ENCODE results near the gene GLI3.
A peak's percentile ranks its signal among the peaks of the same experiment; 100 is the strongest.

The GLI3 gene

GRCh38 chr7:42014625-42015618 is 222.1 kb downstream of the GLI3 start:
- Histone ChIP-seq H3K4me2 (no peak overlapping the region), H3K4me3 (no peak overlapping the region), H3K9me3 (0 out of 2 replicates have a peak, but pooled peaks cover 5% of the 10 kb centered on the region), H3K27ac (no peak overlapping the region), H4K20me1 (no peaks in the 10 kb centered on the region), H3K36me3 (peaks cover 23% of the 10 kb centered on the region), H3K9ac (no peak overlapping the region), H3K27me3 (no peaks in the 10 kb centered on the region), H3K4me1 (peaks cover 17% of the 10 kb centered on the region)
- TF ChIP-seq Cebpa-rat (IDR thresholded peaks at IDR 0.05) = no peak

GRCh38 chr7:42012786-42013360 is 224.1 kb downstream of the GLI3 start:
- Histone ChIP-seq H3K9ac (no peak overlapping the region), H3K27me3 (no peaks in the 10 kb centered on the region), H3K4me3 (no peak overlapping the region), H4K20me1 (no peaks in the 10 kb centered on the region), H3K4me2 (no peak overlapping the region), H3K4me1 (peaks cover 11% of the 10 kb centered on the region), H3K9me3 (0 out of 2 replicates have a peak, but pooled peaks cover 5% of the 10 kb centered on the region), H3K36me3 (peaks cover 37% of the 10 kb centered on the region), H3K27ac (0 out of 2 replicates have a peak overlapping the region, but pooled peaks have one; percentile 14)
- TF ChIP-seq Cebpa-rat (IDR thresholded peaks at IDR 0.05) = no peak

GRCh38 chr7:42012313-42012712 is 224.7 kb downstream of the GLI3 start:
- H3K36me3 ChIP-seq = peaks cover 38% of the 10 kb centered on the region
- no peak overlapping the region for H3K4me3 ChIP-seq
- H3K9ac ChIP-seq = no peak overlapping the region
- no peak overlapping the region for H3K4me2 ChIP-seq
- TF ChIP-seq Cebpa-rat (IDR thresholded peaks at IDR 0.05) = no peak
- H4K20me1 ChIP-seq = no peaks in the 10 kb centered on the region
- peaks cover 6% of the 10 kb centered on the region for H3K4me1 ChIP-seq
- 0 out of 2 replicates have a peak, but pooled peaks cover 5% of the 10 kb centered on the region for H3K9me3 ChIP-seq
- no peaks in the 10 kb centered on the region for H3K27me3 ChIP-seq
- no peak overlapping the region for H3K27ac ChIP-seq

DNA sequence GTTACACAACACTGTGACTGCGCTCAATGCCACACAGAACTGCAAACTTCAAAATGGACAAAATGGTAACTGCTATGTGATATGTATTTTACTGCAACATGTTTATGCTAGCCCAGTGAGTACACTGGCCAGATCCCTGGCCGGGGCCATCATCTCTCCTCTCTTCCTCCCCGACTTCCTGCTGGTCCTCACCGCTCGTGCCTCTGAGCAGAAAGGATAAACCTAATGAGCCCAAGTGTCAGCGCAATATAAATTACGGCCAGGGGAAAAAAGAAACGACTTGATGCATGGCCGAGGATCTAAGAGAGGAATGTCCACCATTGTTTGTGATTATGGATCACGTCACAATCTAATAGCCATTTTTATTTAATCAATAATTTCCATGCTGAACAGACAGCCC is 225.2 kb downstream of the GLI3 start:
- H3K4me3 ChIP-seq = no peak overlapping the region
- peaks cover 1% of the 10 kb centered on the region; the same call in 1 of the 2 replicates for H3K4me1 ChIP-seq
- no peaks in the 10 kb centered on the region for H4K20me1 ChIP-seq
- H3K27me3 ChIP-seq = no peaks in the 10 kb centered on the region
- H3K4me2 ChIP-seq = no peak overlapping the region
- 0 out of 2 replicates have a peak, but pooled peaks cover 5% of the 10 kb centered on the region for H3K9me3 ChIP-seq
- H3K27ac ChIP-seq = no peak overlapping the region
- peaks cover 39% of the 10 kb centered on the region for H3K36me3 ChIP-seq
- H3K9ac ChIP-seq = no peak overlapping the region
- no peak for TF ChIP-seq Cebpa-rat (IDR thresholded peaks at IDR 0.05)

DNA sequence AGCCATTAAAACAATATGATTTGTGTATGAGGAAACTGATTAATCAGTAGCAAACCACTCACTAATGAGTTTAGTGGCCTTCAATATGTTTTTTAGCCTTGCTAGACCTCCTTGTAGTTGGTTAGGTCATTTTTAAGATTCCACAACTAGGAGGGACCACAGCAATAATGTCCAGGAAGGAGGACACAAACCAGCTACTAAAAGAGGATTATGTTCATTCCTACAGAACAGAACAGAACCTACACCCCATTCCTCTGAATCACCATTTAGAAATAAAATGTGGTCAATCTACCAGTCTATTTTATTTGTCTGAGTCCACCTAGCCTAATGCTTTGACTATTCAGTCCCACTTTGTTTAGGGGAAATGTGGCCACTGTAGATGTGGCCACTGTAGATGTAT is 226.3 kb downstream of the GLI3 start:
- peaks cover 41% of the 10 kb centered on the region for H3K36me3 ChIP-seq
- H3K4me2 ChIP-seq = no peak overlapping the region
- H4K20me1 ChIP-seq = no peaks in the 10 kb centered on the region
- H3K4me1 ChIP-seq = no peaks in the 10 kb centered on the region
- H3K27me3 ChIP-seq = no peaks in the 10 kb centered on the region
- H3K9me3 ChIP-seq = 0 out of 2 replicates have a peak, but pooled peaks cover 5% of the 10 kb centered on the region
- H3K9ac ChIP-seq = no peak overlapping the region
- H3K27ac ChIP-seq = no peak overlapping the region
- no peak for TF ChIP-seq Cebpa-rat (IDR thresholded peaks at IDR 0.05)
- H3K4me3 ChIP-seq = no peak overlapping the region

GRCh38 chr7:42006801-42007513 is 230.1 kb downstream of the GLI3 start:
- no peak for TF ChIP-seq Cebpa-rat (IDR thresholded peaks at IDR 0.05)
- Histone ChIP-seq H3K4me3 (no peak overlapping the region), H3K4me1 (no peaks in the 10 kb centered on the region), H3K27me3 (no peaks in the 10 kb centered on the region), H3K9me3 (no peaks in the 10 kb centered on the region), H3K36me3 (peaks cover 31% of the 10 kb centered on the region), H4K20me1 (no peaks in the 10 kb centered on the region), H3K9ac (no peak overlapping the region), H3K4me2 (no peak overlapping the region), H3K27ac (no peak overlapping the region)

- H3K4me1 ChIP-seq = peaks cover 25% of the 10 kb centered on the region
- H3K4me2 ChIP-seq = no peak overlapping the region
- no peaks in the 10 kb centered on the region for H4K20me1 ChIP-seq
- no peaks in the 10 kb centered on the region for H3K27me3 ChIP-seq
- 0 out of 2 replicates have a peak, but pooled peaks cover 18% of the 10 kb centered on the region for H3K36me3 ChIP-seq
- no peaks in the 10 kb centered on the region for H3K9me3 ChIP-seq
- H3K9ac ChIP-seq = no peak overlapping the region
- TF ChIP-seq Cebpa-rat (IDR thresholded peaks at IDR 0.05) = no peak
- H3K27ac ChIP-seq = no peak overlapping the region
- H3K4me3 ChIP-seq = no peak overlapping the region
Observed at GRCh38 chr7:42002654-42003053, 234.4 kb downstream of the GLI3 start.

GRCh38 chr7:41999736-42000283 is 237.2 kb downstream of the GLI3 start:
- Histone ChIP-seq H3K9me3 (no peaks in the 10 kb centered on the region), H4K20me1 (no peaks in the 10 kb centered on the region), H3K9ac (no peak overlapping the region), H3K4me3 (no peak overlapping the region), H3K4me2 (peak overlapping the region; percentile 13; the same call in 1 of the 2 replicates), H3K27me3 (no peaks in the 10 kb centered on the region), H3K4me1 (peaks cover 54% of the 10 kb centered on the region), H3K36me3 (0 out of 2 replicates have a peak, but pooled peaks cover 8% of the 10 kb centered on the region), H3K27ac (no peak overlapping the region)
- no peak for TF ChIP-seq Cebpa-rat (IDR thresholded peaks at IDR 0.05)

- TF ChIP-seq Cebpa-rat (IDR thresholded peaks at IDR 0.05) = no peak
- no peaks in the 10 kb centered on the region for H3K27me3 ChIP-seq
- H3K4me2 ChIP-seq = no peak overlapping the region
- H3K27ac ChIP-seq = no peak overlapping the region
- H3K9me3 ChIP-seq = no peaks in the 10 kb centered on the region
- H3K4me3 ChIP-seq = no peak overlapping the region
- H3K4me1 ChIP-seq = peaks cover 71% of the 10 kb centered on the region
- no peaks in the 10 kb centered on the region for H4K20me1 ChIP-seq
- no peak overlapping the region for H3K9ac ChIP-seq
- H3K36me3 ChIP-seq = 0 out of 2 replicates have a peak, but pooled peaks cover 8% of the 10 kb centered on the region
Observed at GRCh38 chr7:41998041-41998440, 239.0 kb downstream of the GLI3 start.
